HG02763 (cell line): ENCODE results near the gene MLH3.
"Not testable (repeated sequence)": the region's sequence is repeated elsewhere in the genome, so short reads cannot be mapped to it uniquely, and the experiment has no call there.

Experiments
- ATAC-seq: cut with Tn5 transposase; IDR thresholded peaks from one replicate; pipeline ENCODE4 v1.9.1; 2021; ENCODE audit warnings: mild to moderate bottlenecking, moderate library complexity; ENCODE audit not compliant: unreplicated experiment

MLH3 gene

DNA sequence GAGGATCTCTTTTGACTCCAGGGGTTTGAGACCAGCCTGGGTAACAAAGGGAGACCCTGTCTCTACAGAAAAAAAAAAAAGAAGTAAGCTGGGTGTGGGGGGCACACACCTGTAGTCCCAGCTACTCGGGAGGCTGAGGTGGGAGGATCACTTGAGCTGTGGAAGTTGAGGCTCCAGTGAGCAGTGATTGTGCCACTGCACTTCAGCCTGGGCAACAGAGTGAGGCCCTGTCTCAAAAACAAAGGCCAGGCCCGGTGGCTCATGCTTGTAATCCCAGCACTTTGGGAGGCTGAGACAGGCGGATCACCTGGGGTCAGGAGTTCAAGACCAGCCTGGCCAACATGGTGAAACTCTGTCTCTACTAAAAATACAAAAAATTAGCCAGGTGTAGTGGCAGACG, 16.5 kb upstream of the MLH3 start:
- not testable (repeated sequence) for ATAC-seq

DNA sequence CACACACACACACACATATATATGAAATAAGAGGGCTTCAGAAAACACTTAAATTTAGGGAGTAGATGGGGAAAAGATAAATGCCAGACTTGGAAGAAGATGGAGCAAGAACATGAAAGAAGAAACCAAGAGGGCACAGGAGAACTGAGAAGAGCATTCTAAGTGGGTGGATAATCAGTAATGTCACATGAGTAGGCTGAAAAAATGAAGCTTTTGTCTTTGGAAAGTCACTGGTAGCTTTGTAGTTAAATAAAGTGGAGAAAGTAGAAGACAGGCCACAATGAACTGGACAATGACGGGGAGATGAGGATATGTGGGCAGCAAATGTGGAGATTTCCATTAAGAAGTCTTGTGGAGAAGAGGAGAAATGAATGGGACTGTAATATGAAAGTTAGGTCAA, 15.9 kb upstream of the MLH3 start:
- ATAC-seq, result no peak

DNA sequence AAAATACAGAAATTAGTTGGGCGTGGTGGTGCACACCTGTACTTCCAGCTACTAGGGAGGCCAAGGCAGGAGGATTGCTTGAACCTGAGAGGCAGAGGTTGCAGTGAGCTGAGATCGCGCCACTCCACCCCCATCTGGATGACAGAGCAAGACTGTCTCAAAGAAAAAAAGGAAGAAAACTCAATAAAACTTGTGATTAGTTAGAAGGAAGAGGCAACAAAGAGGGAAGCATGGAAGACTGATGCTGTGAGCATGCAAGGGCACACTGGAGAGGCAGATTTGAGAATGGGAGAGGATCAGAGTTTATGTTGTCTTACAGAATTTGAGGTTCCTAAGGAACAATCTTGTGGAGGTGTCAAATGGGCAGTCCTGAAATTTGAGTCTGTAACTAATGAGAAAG, 15.4 kb upstream of the MLH3 start:
- ATAC-seq, result no peak

DNA sequence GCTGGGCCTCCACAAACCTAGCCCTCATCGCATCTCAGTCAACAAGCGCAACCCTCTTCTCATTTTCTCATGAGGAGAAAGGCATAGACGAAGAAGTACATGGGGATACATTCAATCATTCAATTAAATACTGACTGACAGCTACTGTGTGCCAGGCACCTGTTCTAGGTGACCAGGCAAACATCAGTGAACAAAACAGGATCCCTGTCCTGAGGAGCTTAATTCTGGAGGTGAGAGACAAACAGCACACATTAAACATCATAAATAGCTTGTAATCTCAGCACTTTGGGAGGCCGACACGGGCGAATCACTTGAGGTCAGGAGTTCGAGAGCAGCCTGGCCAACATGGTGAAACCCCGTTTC, 12.9 kb upstream of the MLH3 start:
- ATAC-seq, result peak; percentile 7

DNA sequence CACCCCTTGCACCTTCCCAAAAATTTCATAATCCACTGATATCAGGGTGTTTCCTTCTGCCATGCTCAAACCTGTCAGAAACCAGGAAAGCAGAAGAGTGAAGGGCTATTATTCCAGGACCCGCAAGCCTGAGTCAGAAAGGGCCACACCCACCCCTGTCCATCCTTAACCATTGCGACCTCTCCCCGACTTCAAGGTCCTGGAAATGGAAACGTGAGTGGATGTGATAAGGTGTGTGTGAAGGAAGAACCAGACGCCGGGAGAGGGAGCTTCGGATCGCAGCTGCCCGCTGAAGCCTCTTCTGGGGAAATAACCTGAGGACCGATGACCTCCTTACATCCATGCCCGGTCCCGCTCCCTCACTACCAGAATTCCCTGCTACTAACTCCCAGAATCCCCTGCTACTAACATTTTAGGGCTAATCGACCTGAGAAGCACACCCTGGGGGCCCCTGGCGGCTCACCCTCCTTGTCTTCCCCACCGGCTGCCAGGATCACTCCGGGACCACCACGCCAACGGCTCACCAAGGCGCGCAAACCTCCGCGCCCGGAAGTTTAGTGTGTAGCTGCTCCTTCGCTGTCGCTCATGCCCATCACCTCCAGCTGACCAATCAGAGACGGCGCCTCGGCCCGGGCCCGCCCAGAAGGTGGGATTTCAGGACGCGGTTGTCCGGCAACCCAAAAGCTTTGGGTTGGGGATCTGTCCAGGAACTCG, 12.4 kb upstream of the MLH3 start, which contains the start of gene ACYP1:
Gene ACYP1, minus strand, starts transcription at position 534 of the 714 bp plus-strand sequence. Its CDS starts 471 bp downstream, at position 63.
- peak; percentile 96 for ATAC-seq

DNA sequence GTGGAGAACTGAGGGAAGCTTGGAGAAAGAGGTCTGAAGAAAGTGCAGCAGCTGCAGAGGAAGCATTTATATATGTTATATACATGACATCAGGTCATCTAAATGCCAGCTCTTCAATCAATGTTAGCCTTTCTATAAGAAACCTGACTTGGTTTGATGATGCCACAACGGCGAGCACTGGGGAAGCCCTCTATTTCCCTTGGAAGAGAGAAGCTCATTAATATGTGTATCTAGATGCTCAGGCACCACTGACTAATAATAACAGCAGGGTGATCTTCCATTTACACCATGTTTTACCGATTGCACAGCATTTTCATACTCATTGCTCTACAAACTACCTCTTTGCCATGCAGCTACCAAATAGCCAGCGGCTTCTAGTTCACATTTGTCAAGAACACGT, 11.7 kb upstream of the MLH3 start:
- ATAC-seq, result no peak

DNA sequence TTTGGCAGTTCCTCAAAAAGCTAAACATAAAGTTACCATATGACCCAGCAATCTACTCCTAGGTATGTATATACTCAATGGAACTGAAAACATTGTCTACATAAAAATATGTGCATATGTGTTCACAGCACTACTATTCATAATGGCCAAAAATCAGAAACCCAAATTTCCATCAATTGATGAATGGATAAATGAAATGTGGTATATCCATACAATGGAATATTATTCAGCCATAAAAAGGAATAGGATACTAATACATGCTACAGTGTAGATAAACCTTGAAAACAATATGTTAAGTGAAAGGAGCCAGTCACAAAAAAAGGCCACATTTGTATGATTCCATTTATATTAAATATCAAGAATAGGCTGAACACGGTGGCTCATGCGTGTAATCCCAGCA, 9.2 kb upstream of the MLH3 start:
- no peak for ATAC-seq

DNA sequence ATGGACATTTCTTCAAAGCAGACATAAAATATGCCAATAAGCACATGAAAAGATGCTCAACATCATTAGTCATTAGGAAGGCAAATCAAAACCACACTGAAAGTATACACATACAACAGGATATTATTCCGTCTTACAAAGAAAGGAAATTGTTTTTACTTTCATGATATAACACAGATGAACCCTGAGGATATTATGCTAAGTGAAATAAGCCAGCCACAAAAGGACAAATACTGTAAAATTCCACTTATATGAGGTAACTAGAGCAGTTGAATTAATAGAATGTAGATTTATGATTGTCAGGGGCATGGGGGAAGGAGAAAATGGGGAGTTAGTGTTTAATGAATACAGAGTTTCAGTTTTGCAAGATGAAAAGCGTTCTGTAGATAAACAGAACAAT, 8.4 kb upstream of the MLH3 start:
- ATAC-seq, result no peak

DNA sequence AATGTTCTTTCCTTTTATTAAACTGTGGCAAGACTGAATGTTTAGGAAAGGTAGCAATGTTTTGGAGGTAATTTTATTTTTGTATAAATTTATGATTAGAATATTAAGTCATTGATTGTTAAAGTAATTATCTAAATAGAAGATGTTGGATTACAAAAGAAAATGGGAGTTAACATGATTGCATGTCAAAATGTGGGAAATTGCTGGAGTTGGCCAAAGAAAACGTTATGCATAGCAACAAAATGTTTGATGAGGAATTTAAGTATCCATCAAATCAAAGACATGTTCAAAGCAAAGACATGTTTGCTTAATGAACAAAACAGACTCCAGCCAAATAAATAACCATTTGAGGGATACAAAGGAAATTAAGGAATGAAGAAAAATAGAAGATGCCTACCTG, 3.2 kb upstream of the MLH3 start:
- no peak for ATAC-seq

DNA sequence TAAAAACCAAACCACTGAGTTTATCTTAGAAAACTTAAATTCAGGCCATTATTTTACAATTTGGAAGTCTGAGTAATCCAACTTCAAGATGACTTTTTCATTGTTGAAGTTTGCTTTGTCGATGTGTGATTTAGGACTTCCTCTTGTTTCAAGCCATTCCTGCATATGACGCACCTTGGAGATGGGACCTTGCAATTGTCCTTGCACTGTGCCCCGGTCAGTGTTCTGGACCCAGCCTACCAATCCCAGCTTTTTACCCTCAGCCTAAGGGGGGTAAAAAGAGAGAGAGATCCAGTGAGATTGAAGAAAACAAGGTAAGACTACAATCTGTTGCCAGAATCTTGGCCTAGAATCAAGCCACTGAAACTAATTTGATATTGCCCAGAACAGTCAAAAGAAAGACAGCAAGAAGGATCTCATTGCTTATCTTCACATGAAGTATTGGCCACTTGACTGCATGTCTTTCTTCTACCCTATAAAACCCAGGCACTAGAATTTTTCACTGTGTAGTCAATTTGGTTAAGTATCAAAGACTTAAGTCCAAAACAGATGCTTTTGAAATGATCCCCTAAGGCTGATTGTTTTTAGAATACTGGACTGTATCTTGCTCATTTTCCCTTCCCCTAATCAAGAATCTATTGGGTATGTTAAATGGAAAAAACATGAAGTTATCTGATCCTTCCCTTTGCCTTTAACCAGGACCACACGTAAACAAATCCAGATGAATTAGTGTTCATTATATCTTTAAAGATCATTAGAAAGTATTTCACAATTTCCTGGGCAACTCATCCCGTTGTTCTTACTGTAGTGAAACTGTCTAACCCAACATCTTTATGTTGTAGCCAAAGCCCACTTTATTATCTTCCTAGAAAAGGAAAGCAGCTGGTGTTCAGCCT, 2.4 kb upstream of the MLH3 start:
- ATAC-seq, result no peak

DNA sequence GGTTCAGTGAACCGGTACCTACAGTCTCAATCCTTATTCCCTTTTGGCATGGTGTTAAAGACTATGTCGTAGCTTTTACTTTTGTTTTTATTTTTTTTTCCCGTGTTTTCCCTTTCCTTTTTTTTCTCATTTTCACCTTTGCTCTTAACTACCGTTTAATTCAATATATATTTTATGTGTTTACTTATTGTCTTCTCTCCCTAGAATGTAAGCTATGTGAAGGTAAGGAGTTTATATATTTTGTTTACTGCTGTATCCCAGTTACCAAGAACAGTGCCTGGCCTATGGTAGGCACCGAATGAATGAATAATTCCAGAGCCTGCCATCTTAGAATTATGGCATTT, 261 bp upstream of the MLH3 start:
- no peak for ATAC-seq

DNA sequence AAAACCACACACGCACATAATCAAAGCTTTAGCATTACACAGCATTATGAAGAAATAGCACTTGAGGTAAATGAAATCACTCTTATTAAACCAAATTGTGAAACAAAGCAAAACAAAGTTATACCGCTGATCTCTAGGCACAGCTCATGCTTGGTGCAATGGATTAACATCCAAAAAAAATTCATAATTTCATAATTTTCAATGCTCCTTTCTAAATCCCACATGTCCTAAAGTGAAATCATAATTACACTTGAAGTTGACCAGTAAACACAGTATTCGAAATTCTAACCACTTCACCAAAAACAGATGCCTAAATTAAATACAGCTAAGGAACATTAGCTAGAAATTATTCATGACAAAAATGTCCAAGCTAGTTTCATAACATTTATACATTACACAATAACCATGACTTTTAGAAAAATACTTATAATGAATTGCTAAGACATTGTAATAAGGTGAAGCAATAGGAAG, 1.5 kb downstream of the MLH3 start:
- ATAC-seq, result no peak

DNA sequence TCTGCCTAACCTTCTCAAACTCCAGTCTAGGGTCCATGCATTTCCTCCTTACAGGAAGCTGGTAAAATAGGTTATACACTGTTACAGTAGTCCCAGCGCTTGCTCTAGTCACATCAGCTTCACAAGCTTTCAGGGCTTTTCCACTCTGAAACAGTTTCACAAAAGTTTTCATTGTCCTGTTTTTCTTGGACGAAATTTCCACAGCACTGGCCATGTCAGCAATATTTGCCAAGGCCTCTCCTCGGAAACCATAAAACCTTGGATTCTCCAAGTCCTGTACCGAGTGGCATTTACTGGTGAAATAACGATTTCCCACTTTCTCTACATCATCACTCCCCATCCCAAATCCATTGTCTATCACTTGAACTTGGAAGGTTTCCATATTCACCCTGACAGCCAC, 2.1 kb downstream of the MLH3 start:
- ATAC-seq, result no peak

DNA sequence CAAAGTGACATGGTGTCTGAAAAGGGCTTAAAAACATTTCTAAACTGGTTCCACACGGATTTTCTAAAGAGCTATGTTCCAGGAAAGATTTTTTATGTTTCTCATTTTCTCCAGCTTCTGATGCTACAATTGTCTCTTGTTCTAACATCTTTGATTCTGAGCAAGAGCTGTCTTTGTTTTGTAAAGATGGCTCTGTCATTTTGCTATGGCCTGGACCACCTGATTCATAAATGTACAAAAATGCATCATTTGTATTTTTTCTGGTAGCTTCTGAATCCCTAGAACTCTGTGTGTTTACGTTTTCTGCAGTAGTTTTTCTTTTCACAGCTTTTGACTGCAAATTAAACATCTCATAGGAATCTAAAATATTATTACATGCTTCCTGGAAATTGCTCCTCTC, 3.2 kb downstream of the MLH3 start:
- no peak for ATAC-seq

DNA sequence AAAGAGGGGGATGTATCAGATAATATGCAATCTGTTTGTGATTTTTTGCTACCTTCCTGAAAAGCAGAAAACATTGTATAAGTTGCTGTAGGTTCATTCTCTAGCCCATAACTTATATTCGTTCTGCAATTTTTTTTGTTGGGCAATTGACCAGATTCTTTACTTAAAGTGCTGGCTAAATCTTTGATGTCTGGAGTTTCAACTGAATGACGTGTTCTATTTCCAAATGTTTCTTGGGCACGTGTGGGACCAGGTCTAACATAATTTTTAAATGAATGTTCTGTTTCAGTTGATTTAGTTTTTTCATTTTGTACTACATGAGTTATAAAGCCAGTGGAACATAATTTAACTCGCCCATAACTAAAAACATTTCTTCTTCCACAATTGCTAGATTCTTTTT, 3.8 kb downstream of the MLH3 start:
- no peak for ATAC-seq

DNA sequence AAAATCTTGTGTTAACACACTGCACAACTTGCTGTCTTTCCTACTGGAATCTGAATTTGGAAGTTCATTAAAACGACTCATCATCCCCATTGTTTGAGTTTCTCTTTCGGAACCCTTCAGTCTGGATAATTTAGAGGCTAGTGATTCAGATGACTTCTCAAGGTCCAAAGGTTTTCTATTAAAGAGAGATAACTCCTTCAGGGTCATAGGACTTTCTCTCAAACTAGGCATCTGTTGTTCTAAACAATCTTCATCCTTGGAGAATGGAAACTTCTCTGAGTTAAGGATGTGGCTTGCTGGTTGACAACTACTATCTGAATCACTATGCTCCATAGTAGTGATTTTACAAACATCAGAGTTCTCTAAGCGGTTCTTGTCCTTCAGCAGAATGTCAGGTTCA, 4.4 kb downstream of the MLH3 start:
- no peak for ATAC-seq

DNA sequence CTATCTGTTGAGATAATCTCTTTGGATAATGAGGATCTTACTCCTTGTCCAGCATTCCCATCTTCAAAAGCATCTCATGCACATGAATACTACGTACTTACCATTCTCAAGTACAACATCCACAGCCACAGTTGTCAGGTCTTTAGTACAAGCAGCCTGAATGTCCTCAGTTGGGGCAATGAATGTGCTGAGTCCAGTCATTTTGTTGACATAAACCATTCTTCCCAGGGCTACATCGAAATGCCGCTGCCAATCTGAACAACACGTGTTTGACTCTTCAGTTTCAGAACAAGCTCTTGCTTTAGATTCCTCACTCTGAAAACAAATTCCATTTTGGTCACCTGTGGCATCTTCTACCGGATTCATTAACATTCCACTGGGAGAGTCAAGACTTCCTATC, 5.0 kb downstream of the MLH3 start:
- ATAC-seq, result no peak

DNA sequence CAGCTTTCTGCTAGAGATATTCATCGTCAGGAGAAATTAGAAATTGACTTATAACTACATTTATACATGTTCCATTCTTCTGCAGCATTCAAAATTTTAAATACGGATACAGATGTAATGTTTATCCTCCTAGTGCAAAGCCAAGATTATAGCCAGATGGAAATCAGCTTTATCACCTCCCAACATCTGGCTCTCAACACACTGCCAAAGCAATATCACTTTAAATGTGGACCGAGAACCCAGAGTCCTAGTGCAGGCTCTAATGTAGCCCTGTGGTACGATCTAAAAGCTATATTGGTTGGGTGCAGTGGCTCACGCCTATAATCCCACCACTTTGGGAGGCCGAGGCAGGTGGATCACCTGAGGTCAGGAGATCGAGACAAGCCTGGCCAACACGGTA, 6.5 kb downstream of the MLH3 start:
- no peak for ATAC-seq

DNA sequence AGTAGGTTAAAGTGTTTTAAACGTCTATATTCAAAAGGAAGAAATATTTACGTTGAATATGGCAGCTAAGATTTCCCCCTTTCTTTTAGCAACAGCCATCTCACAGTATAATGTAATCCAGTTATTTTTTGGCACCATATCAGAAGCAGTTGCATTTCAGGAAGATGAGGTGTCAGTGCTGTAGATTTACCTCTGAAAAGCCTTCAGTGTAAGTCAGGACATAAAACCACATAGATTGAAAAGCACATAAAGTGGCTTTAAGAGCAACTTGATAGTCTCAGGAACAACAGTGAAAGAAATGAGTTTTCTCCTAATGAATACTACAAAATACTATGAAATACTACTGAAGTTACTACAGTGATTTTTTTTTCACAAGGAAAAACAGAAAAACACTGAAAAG, 6.9 kb downstream of the MLH3 start:
- no peak for ATAC-seq

DNA sequence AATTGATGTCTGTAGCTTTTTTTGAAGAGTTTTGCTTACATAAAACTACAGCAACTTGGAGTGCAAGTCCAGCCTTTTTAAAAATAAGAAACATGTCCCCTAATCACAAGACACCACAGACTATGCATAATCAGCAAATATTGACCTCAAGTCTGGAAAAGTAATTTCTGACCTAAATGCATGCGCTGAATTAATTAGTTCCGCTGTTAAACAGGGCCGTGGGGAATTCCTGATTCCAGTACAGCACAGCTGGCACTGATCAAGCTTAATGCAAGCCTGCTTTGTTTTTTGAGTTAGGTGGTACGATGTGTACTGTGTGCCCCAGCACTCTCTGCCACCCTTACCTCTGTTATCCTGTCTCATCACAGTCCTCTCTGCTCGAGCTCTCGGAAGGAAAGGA, 9.2 kb downstream of the MLH3 start:
- ATAC-seq, result no peak

DNA sequence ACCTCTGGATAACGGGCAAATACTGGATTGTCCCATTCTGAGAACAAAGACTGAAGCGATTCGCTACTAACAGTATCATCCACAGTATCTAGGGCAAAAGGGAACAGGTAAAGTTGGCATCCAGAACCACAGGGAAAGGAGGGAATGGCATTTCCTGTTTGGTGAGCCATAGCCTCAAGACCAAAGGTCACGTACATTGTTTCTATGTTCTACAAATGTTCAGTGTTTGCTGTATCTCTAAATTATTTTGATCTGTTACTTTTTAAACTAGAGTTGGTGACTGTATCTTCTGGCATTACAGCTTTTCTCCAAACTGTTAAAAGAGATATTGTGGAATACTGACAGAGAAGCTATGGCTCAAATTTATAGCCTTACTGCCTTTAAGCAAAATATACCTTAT, 9.7 kb downstream of the MLH3 start:
- ATAC-seq, result no peak

DNA sequence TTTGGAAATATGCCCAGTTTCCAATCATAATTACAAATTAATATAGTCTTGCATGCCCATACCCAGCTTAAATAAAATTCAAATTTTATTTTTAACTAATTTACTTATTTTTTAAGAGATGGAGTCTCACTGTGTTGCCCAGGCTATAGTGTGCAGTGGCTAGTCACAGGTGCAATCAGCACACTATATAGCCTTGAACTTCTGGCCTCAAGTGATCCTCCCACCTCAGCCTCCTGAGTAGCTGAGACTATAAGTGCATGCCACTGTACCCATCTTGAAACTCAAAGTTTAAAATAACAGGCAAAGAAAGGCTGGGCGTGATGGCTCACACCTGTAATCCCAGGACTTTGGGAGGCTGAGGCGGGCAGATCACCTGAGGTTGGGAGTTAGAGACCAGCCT, 10.3 kb downstream of the MLH3 start:
- ATAC-seq, result no peak
